H9 (cell line): ENCODE results near the gene LFNG. TPM values are rescaled to one million over a fixed set of nuclear protein-coding genes. Genes with fewer than 3 reads are reported as not detected.

Experiments used
- DNase-seq: peaks from one replicate; pipeline ENCODE4 v3.0.0-alpha.2; 2017
- H2AFZ ChIP-seq: one replicate; pipeline ENCODE4 v1.6.1; 2013; ENCODE audit warnings: mild to moderate bottlenecking, low read length, control low read depth, moderate library complexity
- H2AK5ac ChIP-seq: 2 replicates; pipeline ENCODE4 v1.6.1; 2013; ENCODE audit warnings: low read length, control low read depth, mixed read lengths; ENCODE audit not compliant: insufficient read length
- H2BK120ac ChIP-seq: one replicate; pipeline ENCODE4 v1.6.1; 2013; ENCODE audit warnings: low read depth, mild to moderate bottlenecking, low read length, control low read depth, inconsistent platforms; ENCODE audit not compliant: poor library complexity, severe bottlenecking
- H2BK12ac ChIP-seq: 2 replicates; pipeline ENCODE4 v1.6.1; 2013; ENCODE audit warnings: low read length, control low read depth, mixed read lengths, low read depth; ENCODE audit not compliant: insufficient read length
- H2BK15ac ChIP-seq: 2 replicates; pipeline ENCODE4 v1.6.1; 2013; ENCODE audit warnings: low read depth, low read length, control low read depth
- H2BK20ac ChIP-seq: one replicate; pipeline ENCODE4 v1.6.1; 2013; ENCODE audit warnings: low read depth, mild to moderate bottlenecking, low read length, control low read depth, inconsistent platforms; ENCODE audit not compliant: poor library complexity, severe bottlenecking
- H2BK5ac ChIP-seq: 2 replicates; pipeline ENCODE4 v1.6.1; 2013; ENCODE audit warnings: low read length, control low read depth, mixed read lengths; ENCODE audit not compliant: insufficient read length
- H3K14ac ChIP-seq: 2 replicates; pipeline ENCODE4 v1.6.1; 2013; ENCODE audit warnings: low read length, control low read depth; ENCODE audit not compliant: insufficient read depth
- H3K18ac ChIP-seq: 2 replicates; pipeline ENCODE4 v1.6.1; 2013; ENCODE audit warnings: low read depth, mild to moderate bottlenecking, mixed read lengths, low read length, control low read depth; ENCODE audit not compliant: insufficient read length
- H3K23ac ChIP-seq: 2 replicates; pipeline ENCODE4 v1.6.1; 2013; ENCODE audit warnings: low read length, control low read depth, mixed read lengths, low read depth; ENCODE audit not compliant: insufficient read length
- H3K23me2 ChIP-seq: 2 replicates; pipeline ENCODE4 v1.6.1; 2013; ENCODE audit warnings: low read depth, mild to moderate bottlenecking, mixed read lengths, low read length, control low read depth; ENCODE audit not compliant: insufficient read length, poor library complexity, severe bottlenecking
- H3K27ac ChIP-seq: 2 replicates; pipeline ENCODE4 v1.5.1; 2013; ENCODE audit warnings: low read length, control low read depth, mixed read lengths, low read depth; ENCODE audit not compliant: insufficient read length
- H3K27me3 ChIP-seq: 2 replicates; pipeline ENCODE4 v1.6.1; 2013; ENCODE audit warnings: low read length, control low read depth, inconsistent platforms; ENCODE audit not compliant: insufficient read depth
- H3K4ac ChIP-seq: 2 replicates; pipeline ENCODE4 v1.6.1; 2013; ENCODE audit warnings: low read depth, mild to moderate bottlenecking, control low read depth, inconsistent platforms, low read length, moderate library complexity
- H3K4me1 ChIP-seq: 2 replicates; pipeline ENCODE4 v1.6.1; 2013; ENCODE audit warnings: low read length, control low read depth, inconsistent platforms; ENCODE audit not compliant: insufficient read depth
- H3K4me2 ChIP-seq: 2 replicates; pipeline ENCODE4 v1.6.1; 2013; ENCODE audit warnings: low read length, control low read depth, mixed read lengths; ENCODE audit not compliant: insufficient read length, insufficient read depth
- H3K56ac ChIP-seq: 2 replicates; pipeline ENCODE4 v1.6.1; 2013; ENCODE audit warnings: low read depth, mild to moderate bottlenecking, mixed read lengths, low read length, control low read depth; ENCODE audit not compliant: insufficient read length
- H3K79me1 ChIP-seq: 2 replicates; pipeline ENCODE4 v1.6.1; 2013; ENCODE audit warnings: low read depth, mild to moderate bottlenecking, moderate library complexity, low read length, control low read depth, inconsistent platforms; ENCODE audit not compliant: insufficient read depth, poor library complexity, severe bottlenecking
- H3K79me2 ChIP-seq: 2 replicates; pipeline ENCODE4 v1.6.1; 2013; ENCODE audit warnings: low read length, control low read depth, inconsistent platforms; ENCODE audit not compliant: insufficient read depth
- H3K9ac ChIP-seq: 2 replicates; pipeline ENCODE4 v1.6.1; 2013; ENCODE audit warnings: low read length, control low read depth, mixed read lengths; ENCODE audit not compliant: insufficient read length; ENCODE audit errors: extremely low read depth
- H3K9me3 ChIP-seq: one replicate; pipeline ENCODE4 v1.6.1; 2013; ENCODE audit warnings: low read depth, low read length, inconsistent platforms; ENCODE audit not compliant: control insufficient read depth
- H3T11ph ChIP-seq: one replicate; pipeline ENCODE4 v1.6.1; 2013; ENCODE audit warnings: mild to moderate bottlenecking, low read length, control low read depth, inconsistent platforms
- H4K20me1 ChIP-seq: one replicate; pipeline ENCODE4 v1.6.1; 2013; ENCODE audit not compliant: control insufficient read depth, insufficient read length, insufficient read depth
- H4K5ac ChIP-seq: 2 replicates; pipeline ENCODE4 v1.6.1; 2013; ENCODE audit warnings: low read depth, mild to moderate bottlenecking, mixed read lengths, low read length, control low read depth; ENCODE audit not compliant: insufficient read length
- H4K8ac ChIP-seq: replicated peaks from 2 replicates; pipeline ENCODE4 v1.6.1; 2013; ENCODE audit warnings: low read length, control low read depth, mixed read lengths, low read depth; ENCODE audit not compliant: insufficient read length
- H4K91ac ChIP-seq: 2 replicates; pipeline ENCODE4 v1.6.1; 2013; ENCODE audit warnings: low read depth, mild to moderate bottlenecking, moderate library complexity, mixed read lengths, low read length, control low read depth; ENCODE audit not compliant: insufficient read length
- H3K27ac Mint-ChIP-seq, 3 experiments: 2 replicates in 2 of 3; 3 replicates in 1 of 3; pipeline ENCODE4 v1.8.0; 2020 to 2021; ENCODE audit warnings: mixed read lengths in 3 of 3, mild to moderate bottlenecking in 1 of 3, moderate library complexity in 1 of 3
- H3K27me3 Mint-ChIP-seq: 2 replicates; pipeline ENCODE4 v1.8.0; 2021; ENCODE audit warnings: low read depth, mild to moderate bottlenecking, moderate library complexity, mixed read lengths
- H3K36me3 Mint-ChIP-seq, 3 experiments: 2 replicates in 2 of 3; 3 replicates in 1 of 3; pipeline ENCODE4 v1.8.0; 2020 to 2021; ENCODE audit warnings: low read depth in 3 of 3, mixed read lengths in 3 of 3; ENCODE audit not compliant: insufficient read depth in 1 of 3
- H3K4me1 Mint-ChIP-seq, 2 experiments: 2 replicates each; pipeline ENCODE4 v1.8.0; 2020; ENCODE audit warnings: mixed read lengths in 2 of 2
- H3K4me3 Mint-ChIP-seq, 2 experiments: 2 replicates in 1 of 2; 3 replicates in 1 of 2; pipeline ENCODE4 v1.8.0; 2020 to 2021; ENCODE audit warnings: mild to moderate bottlenecking in 2 of 2, mixed read lengths in 2 of 2, moderate library complexity in 1 of 2
- H3K9me3 Mint-ChIP-seq, 2 experiments: 2 replicates in 1 of 2; 3 replicates in 1 of 2; pipeline ENCODE4 v1.8.0; 2020; ENCODE audit warnings: mild to moderate bottlenecking in 2 of 2, mixed read lengths in 2 of 2, moderate library complexity in 1 of 2
- WGBS: extraction: QIAGEN DNeasy Blood & Tissue Kit; methylation state at CpG from one replicate; pipeline ENCODE4 v1.1.7; 2013; ENCODE audit warnings: missing lambda C conversion rate, low lambda C conversion rate, mixed read lengths; ENCODE audit not compliant: insufficient read length; ENCODE audit errors: extremely low coverage; 5-methylcytosine and 5-hydroxymethylcytosine counted together
- total RNA-seq: library from RNA; stranded (reverse); gene quantifications from 2 replicates; pipeline ENCODE4 v1.2.1, GENCODE V29; 2021
- TF ChIP-seq, protein P1 (sequence below): fragments of 200-600 bp; sonication (generic); conservative IDR thresholded peaks from 3 replicates; pipeline ENCODE4 v1.8.0; 2021; ENCODE audit warnings: antibody characterized with exemption, mild to moderate bottlenecking

The LFNG gene
- total RNA-seq, 1 experiment from 2014 or later = 52.9 TPM

DNA sequence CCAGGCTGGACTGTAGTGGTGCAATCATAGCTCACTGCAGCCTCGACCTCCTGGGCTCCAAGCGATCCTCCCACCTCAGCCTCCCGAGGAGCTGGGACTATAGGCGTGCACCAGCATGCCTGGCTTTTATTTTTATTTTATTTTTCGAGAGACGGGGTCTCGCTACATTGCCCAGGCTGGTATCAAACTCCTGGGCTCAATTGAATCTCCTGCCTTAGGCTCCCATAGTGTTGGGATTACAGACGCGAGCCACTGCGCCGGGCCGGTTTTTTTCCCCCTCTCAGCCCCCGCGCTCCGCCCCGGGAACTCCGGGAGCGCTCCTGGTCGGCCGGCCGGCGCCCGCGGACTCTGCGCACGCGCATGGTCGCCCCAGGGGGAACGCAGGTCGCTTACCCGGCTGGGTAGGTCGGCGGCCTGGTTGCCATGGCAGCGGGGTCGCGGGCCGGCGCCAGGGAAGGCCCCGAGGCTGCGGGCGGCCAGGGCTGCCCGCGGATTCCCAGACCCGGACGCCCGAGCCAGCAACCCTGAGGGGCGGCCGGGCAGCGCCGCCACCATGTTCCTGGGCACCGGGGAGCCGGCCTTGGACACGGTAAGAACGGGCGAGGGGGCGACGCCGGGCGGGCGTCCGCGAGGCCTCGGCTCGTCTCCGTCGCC, 39.2 kb downstream of the LFNG start, which contains the start of gene IQCE:
Gene IQCE, plus strand, starts transcription at position 351 of the 654 bp plus-strand sequence. Its CDS starts 203 bp downstream, at position 554.
- Histone ChIP-seq H3K79me1 (no peaks in the 10 kb centered on the region), H3T11ph (no peak within 1 kb of the TSS), H3K4me2 (peak within 1 kb of the TSS; percentile 59), H2BK15ac (no peak within 1 kb of the TSS), H3K4me1 (no peaks in the 10 kb centered on the region), H3K23ac (no peak within 1 kb of the TSS), H4K8ac (no peak within 1 kb of the TSS), H2BK5ac (no peak within 1 kb of the TSS), H3K56ac (no peak within 1 kb of the TSS), H3K9ac (no peak within 1 kb of the TSS), H3K27ac (no peak within 1 kb of the TSS), H3K27me3 (no peaks in the 10 kb centered on the region), H3K9me3 (no peaks in the 10 kb centered on the region), H3K23me2 (peaks cover 11% of the 10 kb centered on the region), H2BK12ac (no peak within 1 kb of the TSS), H4K91ac (no peak within 1 kb of the TSS), H4K20me1 (no peaks in the 10 kb centered on the region), H3K18ac (no peak within 1 kb of the TSS), H2AFZ (no peak within 1 kb of the TSS), H2AK5ac (no peak within 1 kb of the TSS), H3K14ac (no peak within 1 kb of the TSS), H3K79me2 (no peaks in the 10 kb centered on the region), H4K5ac (no peak within 1 kb of the TSS), H2BK120ac (no peak within 1 kb of the TSS), H2BK20ac (no peak within 1 kb of the TSS), H3K4ac (no peak within 1 kb of the TSS)
- Mint-ChIP-seq H3K4me3 (peak within 1 kb of the TSS; percentile 65 to 77), H3K9me3 (no peaks in the 10 kb centered on the region), H3K4me1 (peaks cover 10% of the 10 kb centered on the region in 2 experiments), H3K36me3 (peaks cover 3 to 9% (median 4%) of the 10 kb centered on the region in 3 experiments; a peak in 6 of 7 replicates), H3K27me3 (peaks cover 5% of the 10 kb centered on the region; the same call in 1 of the 2 replicates), H3K27ac (no peak within 1 kb of the TSS)
- WGBS = no CpG with 5 or more reads among the region's 66 CpGs
- TF ChIP-seq, protein P1, sequence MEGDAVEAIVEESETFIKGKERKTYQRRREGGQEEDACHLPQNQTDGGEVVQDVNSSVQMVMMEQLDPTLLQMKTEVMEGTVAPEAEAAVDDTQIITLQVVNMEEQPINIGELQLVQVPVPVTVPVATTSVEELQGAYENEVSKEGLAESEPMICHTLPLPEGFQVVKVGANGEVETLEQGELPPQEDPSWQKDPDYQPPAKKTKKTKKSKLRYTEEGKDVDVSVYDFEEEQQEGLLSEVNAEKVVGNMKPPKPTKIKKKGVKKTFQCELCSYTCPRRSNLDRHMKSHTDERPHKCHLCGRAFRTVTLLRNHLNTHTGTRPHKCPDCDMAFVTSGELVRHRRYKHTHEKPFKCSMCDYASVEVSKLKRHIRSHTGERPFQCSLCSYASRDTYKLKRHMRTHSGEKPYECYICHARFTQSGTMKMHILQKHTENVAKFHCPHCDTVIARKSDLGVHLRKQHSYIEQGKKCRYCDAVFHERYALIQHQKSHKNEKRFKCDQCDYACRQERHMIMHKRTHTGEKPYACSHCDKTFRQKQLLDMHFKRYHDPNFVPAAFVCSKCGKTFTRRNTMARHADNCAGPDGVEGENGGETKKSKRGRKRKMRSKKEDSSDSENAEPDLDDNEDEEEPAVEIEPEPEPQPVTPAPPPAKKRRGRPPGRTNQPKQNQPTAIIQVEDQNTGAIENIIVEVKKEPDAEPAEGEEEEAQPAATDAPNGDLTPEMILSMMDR = no peak
- peak; percentile 95 for DNase-seq
